Mucosa of rectum (tissue), 2 donors: Measurements from ENCODE around the gene KLF13.
A peak's percentile ranks its signal among the peaks of the same experiment; 100 is the strongest.

Source experiments
- H3K27ac ChIP-seq, 2 donors: one replicate each; pipeline ENCODE4 v1.7.0; 2013; ENCODE audit warnings: inconsistent platforms in 2 of 2, low read depth in 2 of 2, low read length in 2 of 2
- H3K27me3 ChIP-seq, 2 donors: one replicate each; pipeline ENCODE4 v1.7.0; 2013; ENCODE audit warnings: low read length in 2 of 2; ENCODE audit not compliant: control insufficient read depth in 2 of 2, insufficient read depth in 2 of 2
- H3K36me3 ChIP-seq, 2 donors: one replicate each; pipeline ENCODE4 v1.7.0; 2013; ENCODE audit warnings: low read length in 2 of 2; ENCODE audit not compliant: control insufficient read depth in 2 of 2, insufficient read depth in 2 of 2
- H3K4me1 ChIP-seq, 2 donors: one replicate each; pipeline ENCODE4 v1.7.0; 2013; ENCODE audit warnings: low read length in 2 of 2, mild to moderate bottlenecking in 1 of 2; ENCODE audit not compliant: control insufficient read depth in 2 of 2, insufficient read depth in 2 of 2
- H3K4me3 ChIP-seq, 2 donors: one replicate each; pipeline ENCODE4 v1.7.0; 2013; ENCODE audit warnings: low read length in 2 of 2
- H3K9ac ChIP-seq, 2 donors: one replicate each; pipeline ENCODE4 v1.7.0; 2013; ENCODE audit warnings: low read length in 2 of 2, low read depth in 1 of 2, mild to moderate bottlenecking in 1 of 2
- H3K9me3 ChIP-seq, 2 donors: one replicate each; pipeline ENCODE4 v1.7.0; 2013; ENCODE audit warnings: low read length in 2 of 2; ENCODE audit not compliant: control insufficient read depth in 2 of 2
- donor health status: healthy.
- donor health status: Normal muscosa, but diverticular disease.

The KLF13 gene

DNA sequence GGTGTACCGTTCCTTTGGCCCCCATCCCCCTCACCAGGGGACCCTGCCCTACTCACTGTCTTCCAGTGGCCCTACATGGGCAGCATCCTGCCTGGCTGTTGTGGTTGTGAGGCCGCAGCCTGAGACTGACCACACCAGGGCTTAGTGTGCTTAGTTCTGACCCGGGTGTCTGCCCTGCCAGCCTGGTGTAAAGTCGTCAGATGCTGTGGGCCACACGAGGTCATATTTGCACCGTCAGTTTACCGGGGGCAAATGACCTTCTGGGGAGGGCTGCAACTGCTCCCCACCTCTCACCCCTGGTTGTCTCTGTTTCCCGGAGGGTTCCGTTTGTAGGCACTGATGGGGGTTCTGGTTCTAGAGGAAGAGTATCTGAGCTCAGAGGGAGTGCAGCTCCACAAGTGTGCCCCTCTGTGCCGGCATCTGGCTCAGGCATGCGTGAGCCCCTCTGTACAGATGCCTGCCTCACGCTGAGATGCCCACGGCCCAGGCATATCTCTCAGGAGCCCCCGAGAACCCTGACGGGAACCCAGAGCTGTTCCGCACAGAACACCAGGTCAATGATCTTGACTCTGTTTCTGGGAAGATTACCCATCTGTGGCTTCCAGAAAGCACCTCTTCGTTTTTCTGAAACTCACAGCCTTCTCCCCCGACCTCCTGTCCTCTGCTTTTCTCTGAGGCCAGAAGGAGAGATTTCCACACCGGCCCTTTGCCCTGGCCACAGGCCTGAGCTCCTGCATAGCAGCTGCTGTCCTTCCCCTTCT lies 19.2 kb downstream of the KLF13 start:
- Histone ChIP-seq H3K4me3 (peak overlapping the region; percentile 64 to 65), H3K36me3 (peaks cover 13 to 16% of the 10 kb centered on the region in 2 donors), H3K9me3 (no peaks in the 10 kb centered on the region), H3K4me1 (peaks cover 79 to 86% of the 10 kb centered on the region in 2 donors), H3K9ac (peak overlapping the region; percentile 68 to 81), H3K27ac (peak overlapping the region; percentile 91 to 97), H3K27me3 (no peaks in the 10 kb centered on the region)

DNA sequence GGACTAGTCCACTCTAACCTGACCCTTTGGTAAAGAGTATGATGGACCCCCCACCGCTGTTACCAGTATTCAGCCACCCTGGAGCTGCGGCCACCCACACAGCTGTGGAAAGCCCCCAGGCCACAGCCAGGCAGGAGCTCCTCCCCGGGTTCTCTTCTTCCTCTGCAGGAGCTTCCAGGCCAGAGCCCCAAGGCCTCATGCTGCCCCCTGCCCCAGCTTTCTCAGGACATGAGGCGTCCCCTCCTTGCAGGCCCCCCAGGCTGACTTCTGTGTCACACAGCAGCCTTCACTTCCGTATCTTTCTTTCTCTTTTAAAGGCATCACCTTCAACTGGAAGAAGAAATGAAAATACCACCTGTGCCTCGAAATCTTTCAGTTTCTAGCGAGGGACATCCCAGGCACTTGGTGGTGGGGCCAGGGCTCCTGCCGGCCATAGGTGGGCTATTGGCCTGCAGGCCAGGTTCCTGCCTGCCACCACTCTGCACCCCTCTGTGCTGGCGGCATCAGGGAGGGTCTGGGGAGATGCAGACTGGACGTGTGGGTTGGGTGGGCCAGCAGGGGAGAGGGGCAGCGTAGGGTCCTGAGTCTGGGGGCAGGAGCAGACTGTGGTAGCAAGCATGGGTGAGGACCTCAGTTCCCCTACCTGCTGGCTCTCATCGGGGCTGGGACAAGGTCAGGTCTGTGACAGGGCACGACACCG lies 19.9 kb downstream of the KLF13 start:
- H3K4me1 ChIP-seq, result peaks cover 85 to 88% of the 10 kb centered on the region in 2 donors
- peak overlapping the region; percentile 64 to 65 for H3K4me3 ChIP-seq
- no peaks in the 10 kb centered on the region for H3K9me3 ChIP-seq
- peak overlapping the region; percentile 52 to 81 for H3K9ac ChIP-seq
- no peaks in the 10 kb centered on the region for H3K27me3 ChIP-seq
- peaks cover 13 to 18% of the 10 kb centered on the region in 2 donors for H3K36me3 ChIP-seq
- peak overlapping the region; percentile 91 to 97 for H3K27ac ChIP-seq

DNA sequence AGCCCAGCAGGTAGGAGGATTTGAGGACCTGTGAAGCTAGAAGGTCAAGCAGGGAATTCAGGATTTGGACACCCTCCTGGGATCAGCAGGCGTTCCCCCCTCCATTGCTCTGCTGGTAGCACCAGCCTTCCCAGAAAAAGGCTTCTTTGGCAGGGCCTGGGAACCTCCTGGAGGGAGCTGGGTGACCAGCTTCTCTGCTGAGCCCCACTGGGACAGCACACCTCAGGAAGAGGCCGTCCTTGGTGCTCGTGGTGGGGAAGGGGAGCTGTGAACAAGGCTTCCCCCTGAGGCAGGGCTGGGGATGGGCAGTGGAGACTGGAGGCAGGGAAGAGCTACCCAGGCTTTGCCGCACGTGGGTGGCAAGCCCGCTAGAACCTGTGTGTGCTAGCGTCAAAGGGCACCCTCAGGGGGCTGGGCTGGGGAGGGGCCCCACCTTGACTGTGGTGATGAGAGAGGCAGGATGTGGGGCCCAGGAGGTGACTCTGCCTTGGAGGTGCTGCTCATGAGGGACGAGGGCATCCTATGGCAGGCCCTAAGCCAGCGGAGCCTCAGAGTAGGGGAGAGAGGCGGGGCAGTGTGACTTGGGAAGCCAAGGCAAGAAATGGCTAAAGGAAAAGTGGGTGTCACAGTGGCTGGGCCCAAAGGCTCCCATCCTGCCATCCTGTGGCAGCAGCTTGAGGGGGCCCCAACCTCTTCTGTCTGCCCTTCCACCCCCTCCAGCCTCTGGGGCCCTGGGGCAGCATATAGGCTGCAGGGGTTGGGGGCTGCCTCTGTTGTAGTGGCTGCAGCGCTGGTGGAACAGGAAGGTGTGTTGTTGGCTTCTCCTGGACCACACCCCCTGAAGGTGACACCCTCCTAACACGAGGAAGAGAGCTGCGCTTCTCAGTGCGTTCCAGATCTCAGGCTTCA lies 20.7 kb downstream of the KLF13 start:
- no peaks in the 10 kb centered on the region for H3K9me3 ChIP-seq
- peak overlapping the region in 1 of 2 donors; percentile 42 for H3K4me3 ChIP-seq
- H3K27ac ChIP-seq, result peak overlapping the region; percentile 25 to 91
- H3K27me3 ChIP-seq, result no peaks in the 10 kb centered on the region
- peak overlapping the region; percentile 34 to 41 for H3K9ac ChIP-seq
- peaks cover 13 to 18% of the 10 kb centered on the region in 2 donors for H3K36me3 ChIP-seq
- peaks cover 84 to 85% of the 10 kb centered on the region in 2 donors for H3K4me1 ChIP-seq

DNA sequence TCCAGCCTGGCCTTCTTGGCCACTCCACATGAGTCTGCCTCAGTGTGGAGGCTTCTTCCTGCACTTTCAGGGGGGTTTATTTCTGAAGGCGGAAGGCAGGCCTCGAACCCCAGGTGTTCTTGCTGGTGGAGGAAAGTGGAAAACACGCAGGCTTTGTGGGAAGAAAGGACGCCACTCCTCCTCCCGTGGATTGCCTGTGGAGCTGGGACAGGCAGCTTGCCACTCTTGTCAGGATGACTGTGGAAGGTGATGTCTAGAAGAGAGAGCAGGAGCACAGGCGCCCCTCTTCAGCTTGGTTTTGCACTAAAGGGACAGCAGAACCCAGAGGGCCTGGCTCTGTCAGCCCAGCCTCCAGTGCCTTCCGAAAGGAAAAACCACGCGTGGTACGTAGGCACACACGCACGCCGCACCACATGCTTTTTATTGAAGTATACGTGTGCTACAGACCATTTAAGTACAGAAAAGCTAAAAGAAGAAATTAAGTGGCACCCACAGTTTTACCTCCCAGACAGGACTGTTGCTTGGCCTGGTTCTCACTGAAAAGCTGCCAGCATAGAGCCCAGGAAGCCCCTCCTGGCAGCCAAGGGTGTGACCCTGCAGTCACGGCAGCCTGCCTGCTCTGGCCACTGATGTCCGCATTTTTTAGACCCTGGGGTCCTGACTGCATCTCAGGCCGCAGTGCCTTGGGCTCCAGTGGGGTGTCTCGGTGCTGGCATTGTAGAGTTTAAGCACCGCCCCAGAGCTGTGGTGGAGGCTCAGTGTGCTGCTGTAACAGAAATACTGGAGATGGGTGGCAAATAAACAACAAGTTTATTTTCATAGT lies 21.6 kb downstream of the KLF13 start:
- Histone ChIP-seq H3K4me3 (no peak overlapping the region), H3K27me3 (no peaks in the 10 kb centered on the region), H3K36me3 (peaks cover 13 to 18% of the 10 kb centered on the region in 2 donors), H3K9ac (peak overlapping the region; percentile 24 to 25), H3K9me3 (no peaks in the 10 kb centered on the region), H3K27ac (peak overlapping the region; percentile 25 to 91), H3K4me1 (peaks cover 85 to 87% of the 10 kb centered on the region in 2 donors)

DNA sequence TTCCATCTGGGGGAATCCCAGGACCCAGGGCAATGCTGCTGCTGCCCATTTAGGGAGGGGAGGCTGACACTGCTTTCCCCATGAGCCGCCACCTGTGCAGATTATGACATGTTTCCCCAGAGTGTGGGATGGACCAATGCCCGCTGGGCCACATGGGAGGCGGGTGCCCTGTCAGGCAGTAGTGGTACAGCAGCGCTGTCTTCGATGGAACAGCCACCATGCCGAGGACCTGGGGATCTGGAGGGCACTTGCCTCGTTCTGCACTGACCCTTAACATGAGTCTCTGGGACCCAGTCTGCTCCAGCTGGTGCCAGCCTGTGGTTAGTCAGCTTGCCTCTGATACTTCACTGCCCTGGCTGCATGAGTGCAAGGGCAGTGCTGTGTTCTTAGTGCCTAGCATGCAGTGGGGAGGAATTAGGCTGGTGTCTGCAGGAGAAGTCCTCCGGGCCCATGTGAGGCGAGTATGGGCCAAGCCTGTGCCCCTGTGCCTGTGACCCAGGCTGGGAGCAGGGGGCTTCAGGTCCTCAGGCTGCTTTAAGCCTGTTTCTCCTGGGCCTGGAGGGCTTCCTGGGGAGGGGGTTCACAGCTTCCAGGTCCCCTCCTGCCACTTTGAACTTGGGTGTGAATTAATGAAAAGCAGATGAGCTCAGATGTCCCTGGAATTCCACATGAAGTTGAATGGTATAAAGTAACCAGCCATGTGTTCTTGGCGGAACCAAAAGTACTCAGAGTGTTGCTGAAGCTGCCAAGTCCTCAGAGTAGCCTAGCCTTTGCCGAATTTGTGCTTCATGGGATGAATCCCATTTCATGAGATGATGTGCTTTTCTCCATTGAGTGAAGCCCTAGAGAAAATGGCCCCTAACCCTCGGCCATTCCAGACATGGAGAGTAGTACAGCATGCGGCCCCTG lies 22.9 kb downstream of the KLF13 start:
- H3K4me1 ChIP-seq, result peaks cover 83 to 86% of the 10 kb centered on the region in 2 donors
- H3K4me3 ChIP-seq, result no peak overlapping the region
- peaks cover 13 to 18% of the 10 kb centered on the region in 2 donors for H3K36me3 ChIP-seq
- no peaks in the 10 kb centered on the region for H3K27me3 ChIP-seq
- H3K9me3 ChIP-seq, result no peaks in the 10 kb centered on the region
- peak overlapping the region in 1 of 2 donors; percentile 1 for H3K27ac ChIP-seq
- H3K9ac ChIP-seq, result no peak overlapping the region

DNA sequence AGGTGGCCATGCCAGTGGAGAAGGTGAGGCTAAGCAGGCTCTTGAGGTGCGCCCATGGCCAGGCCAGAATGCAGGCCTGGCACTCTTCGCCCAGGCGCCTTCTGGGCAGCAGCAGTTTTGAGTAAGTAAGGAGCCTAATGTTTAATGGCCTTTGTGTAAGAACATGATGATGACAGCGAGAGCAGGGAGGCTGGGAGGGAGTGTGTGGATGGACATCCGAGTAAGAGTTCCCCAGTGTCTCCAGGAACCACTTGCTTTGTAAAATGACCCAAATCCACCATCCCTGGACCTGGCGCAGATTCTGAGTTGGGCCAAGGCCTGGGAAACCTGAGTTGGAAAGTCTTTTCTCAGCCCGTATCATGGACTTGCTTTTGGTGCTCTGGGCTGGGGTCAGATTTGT lies 24.1 kb downstream of the KLF13 start:
- no peak overlapping the region for H3K4me3 ChIP-seq
- peak overlapping the region in 1 of 2 donors; percentile 15 for H3K9ac ChIP-seq
- H3K27ac ChIP-seq, result no peak overlapping the region
- H3K36me3 ChIP-seq, result peaks cover 19 to 26% of the 10 kb centered on the region in 2 donors
- peaks cover 77 to 79% of the 10 kb centered on the region in 2 donors for H3K4me1 ChIP-seq
- no peaks in the 10 kb centered on the region for H3K27me3 ChIP-seq
- H3K9me3 ChIP-seq, result no peaks in the 10 kb centered on the region

DNA sequence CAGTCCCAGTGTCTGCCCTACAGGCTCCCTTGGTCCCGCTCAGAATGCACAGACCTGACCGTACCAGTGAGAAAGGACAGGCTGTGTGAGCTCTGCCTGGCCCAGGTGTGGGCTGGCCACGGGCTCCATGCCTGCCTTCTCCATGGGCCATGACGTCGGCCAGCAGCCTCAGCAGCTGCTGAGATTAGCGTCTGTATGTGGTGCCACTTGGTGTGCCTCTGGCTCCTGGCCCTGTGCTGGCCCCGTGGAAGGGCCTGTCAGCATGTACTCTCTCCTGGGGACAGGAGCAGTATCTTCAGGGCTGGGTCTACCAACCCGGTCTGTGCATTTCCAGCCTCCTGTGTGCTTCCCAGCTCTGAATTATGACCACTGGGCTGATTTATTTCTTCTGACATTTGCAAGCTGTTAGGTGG lies 25.7 kb downstream of the KLF13 start:
- H3K9me3 ChIP-seq, result no peaks in the 10 kb centered on the region
- H3K4me1 ChIP-seq, result peaks cover 68 to 70% of the 10 kb centered on the region in 2 donors
- H3K36me3 ChIP-seq, result peaks cover 19 to 26% of the 10 kb centered on the region in 2 donors
- peak overlapping the region; percentile 73 to 75 for H3K9ac ChIP-seq
- H3K4me3 ChIP-seq, result no peak overlapping the region
- peak overlapping the region; percentile 90 to 93 for H3K27ac ChIP-seq
- no peaks in the 10 kb centered on the region for H3K27me3 ChIP-seq

DNA sequence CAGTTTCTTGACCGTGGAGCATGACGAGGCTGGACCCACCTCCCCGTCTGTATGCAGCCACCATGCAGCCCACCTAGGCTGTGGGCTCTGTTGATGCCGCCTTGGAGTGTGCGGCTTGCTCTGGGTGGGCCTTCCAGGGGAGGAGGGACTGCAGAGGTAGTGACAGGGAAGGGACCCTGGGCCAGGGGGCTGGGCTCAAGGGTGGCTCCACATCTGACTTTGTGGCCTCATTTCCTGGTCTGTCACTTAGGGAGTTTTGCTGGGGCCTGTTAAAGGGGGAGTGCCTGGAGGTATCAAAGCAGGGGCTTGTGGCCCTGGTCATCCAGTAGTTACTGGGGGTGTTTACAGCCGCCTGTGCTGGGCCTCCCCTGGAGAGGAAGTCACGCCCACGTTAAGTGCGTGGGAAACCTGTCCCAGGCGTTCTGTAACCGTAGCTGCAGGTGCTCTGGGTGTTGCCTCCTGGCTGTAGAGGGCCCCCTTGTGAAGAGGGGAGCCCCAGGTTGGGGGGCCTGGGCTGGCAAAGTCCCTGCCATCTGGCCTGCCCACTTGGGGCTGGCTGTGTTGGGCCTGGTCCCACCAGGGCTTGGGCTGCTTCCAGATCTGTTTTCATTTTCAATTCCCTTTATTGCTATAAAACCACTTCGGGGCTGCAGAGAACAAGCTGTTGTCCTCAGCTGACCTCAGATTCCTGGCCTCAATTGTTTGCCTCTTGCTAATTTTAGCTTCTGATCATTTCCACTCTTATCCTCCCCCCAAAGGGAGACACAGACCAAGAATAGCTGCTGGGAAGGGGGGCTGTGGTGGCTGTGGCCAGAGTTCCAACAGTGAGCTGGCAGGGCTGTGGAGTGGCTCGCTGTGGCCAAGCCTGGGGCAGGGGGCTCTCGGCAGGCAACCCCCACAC lies 26.5 kb downstream of the KLF13 start:
- peak overlapping the region; percentile 73 to 75 for H3K9ac ChIP-seq
- H3K36me3 ChIP-seq, result peaks cover 21 to 22% of the 10 kb centered on the region in 2 donors
- peak overlapping the region; percentile 90 to 93 for H3K27ac ChIP-seq
- H3K4me1 ChIP-seq, result peaks cover 64 to 70% of the 10 kb centered on the region in 2 donors
- H3K9me3 ChIP-seq, result no peaks in the 10 kb centered on the region
- H3K4me3 ChIP-seq, result peak overlapping the region; percentile 39 to 55
- H3K27me3 ChIP-seq, result no peaks in the 10 kb centered on the region
